H9 (cell line): ENCODE results near the gene ROCK2. TPM values are rescaled to one million over a fixed set of nuclear protein-coding genes. Genes with fewer than 3 reads are reported as not detected.
A peak's percentile ranks its signal among the peaks of the same experiment; 100 is the strongest.

Experiments
- DNase-seq: peaks from one replicate; pipeline ENCODE4 v3.0.0-alpha.2; 2017
- H2AFZ ChIP-seq: one replicate; pipeline ENCODE4 v1.6.1; 2013; ENCODE audit warnings: mild to moderate bottlenecking, low read length, control low read depth, moderate library complexity
- H2AK5ac ChIP-seq: 2 replicates; pipeline ENCODE4 v1.6.1; 2013; ENCODE audit warnings: low read length, control low read depth, mixed read lengths; ENCODE audit not compliant: insufficient read length
- H2BK120ac ChIP-seq: one replicate; pipeline ENCODE4 v1.6.1; 2013; ENCODE audit warnings: low read depth, mild to moderate bottlenecking, low read length, control low read depth, inconsistent platforms; ENCODE audit not compliant: poor library complexity, severe bottlenecking
- H2BK12ac ChIP-seq: 2 replicates; pipeline ENCODE4 v1.6.1; 2013; ENCODE audit warnings: low read length, control low read depth, mixed read lengths, low read depth; ENCODE audit not compliant: insufficient read length
- H2BK15ac ChIP-seq: 2 replicates; pipeline ENCODE4 v1.6.1; 2013; ENCODE audit warnings: low read depth, low read length, control low read depth
- H2BK20ac ChIP-seq: one replicate; pipeline ENCODE4 v1.6.1; 2013; ENCODE audit warnings: low read depth, mild to moderate bottlenecking, low read length, control low read depth, inconsistent platforms; ENCODE audit not compliant: poor library complexity, severe bottlenecking
- H2BK5ac ChIP-seq: 2 replicates; pipeline ENCODE4 v1.6.1; 2013; ENCODE audit warnings: low read length, control low read depth, mixed read lengths; ENCODE audit not compliant: insufficient read length
- H3K14ac ChIP-seq: 2 replicates; pipeline ENCODE4 v1.6.1; 2013; ENCODE audit warnings: low read length, control low read depth; ENCODE audit not compliant: insufficient read depth
- H3K18ac ChIP-seq: 2 replicates; pipeline ENCODE4 v1.6.1; 2013; ENCODE audit warnings: low read depth, mild to moderate bottlenecking, mixed read lengths, low read length, control low read depth; ENCODE audit not compliant: insufficient read length
- H3K23ac ChIP-seq: 2 replicates; pipeline ENCODE4 v1.6.1; 2013; ENCODE audit warnings: low read length, control low read depth, mixed read lengths, low read depth; ENCODE audit not compliant: insufficient read length
- H3K23me2 ChIP-seq: 2 replicates; pipeline ENCODE4 v1.6.1; 2013; ENCODE audit warnings: low read depth, mild to moderate bottlenecking, mixed read lengths, low read length, control low read depth; ENCODE audit not compliant: insufficient read length, poor library complexity, severe bottlenecking
- H3K27ac ChIP-seq: 2 replicates; pipeline ENCODE4 v1.5.1; 2013; ENCODE audit warnings: low read length, control low read depth, mixed read lengths, low read depth; ENCODE audit not compliant: insufficient read length
- H3K27me3 ChIP-seq: 2 replicates; pipeline ENCODE4 v1.6.1; 2013; ENCODE audit warnings: low read length, control low read depth, inconsistent platforms; ENCODE audit not compliant: insufficient read depth
- H3K4ac ChIP-seq: 2 replicates; pipeline ENCODE4 v1.6.1; 2013; ENCODE audit warnings: low read depth, mild to moderate bottlenecking, control low read depth, inconsistent platforms, low read length, moderate library complexity
- H3K4me1 ChIP-seq: 2 replicates; pipeline ENCODE4 v1.6.1; 2013; ENCODE audit warnings: low read length, control low read depth, inconsistent platforms; ENCODE audit not compliant: insufficient read depth
- H3K4me2 ChIP-seq: 2 replicates; pipeline ENCODE4 v1.6.1; 2013; ENCODE audit warnings: low read length, control low read depth, mixed read lengths; ENCODE audit not compliant: insufficient read length, insufficient read depth
- H3K56ac ChIP-seq: 2 replicates; pipeline ENCODE4 v1.6.1; 2013; ENCODE audit warnings: low read depth, mild to moderate bottlenecking, mixed read lengths, low read length, control low read depth; ENCODE audit not compliant: insufficient read length
- H3K79me1 ChIP-seq: 2 replicates; pipeline ENCODE4 v1.6.1; 2013; ENCODE audit warnings: low read depth, mild to moderate bottlenecking, moderate library complexity, low read length, control low read depth, inconsistent platforms; ENCODE audit not compliant: insufficient read depth, poor library complexity, severe bottlenecking
- H3K79me2 ChIP-seq: 2 replicates; pipeline ENCODE4 v1.6.1; 2013; ENCODE audit warnings: low read length, control low read depth, inconsistent platforms; ENCODE audit not compliant: insufficient read depth
- H3K9ac ChIP-seq: 2 replicates; pipeline ENCODE4 v1.6.1; 2013; ENCODE audit warnings: low read length, control low read depth, mixed read lengths; ENCODE audit not compliant: insufficient read length; ENCODE audit errors: extremely low read depth
- H3K9me3 ChIP-seq: one replicate; pipeline ENCODE4 v1.6.1; 2013; ENCODE audit warnings: low read depth, low read length, inconsistent platforms; ENCODE audit not compliant: control insufficient read depth
- H3T11ph ChIP-seq: one replicate; pipeline ENCODE4 v1.6.1; 2013; ENCODE audit warnings: mild to moderate bottlenecking, low read length, control low read depth, inconsistent platforms
- H4K20me1 ChIP-seq: one replicate; pipeline ENCODE4 v1.6.1; 2013; ENCODE audit not compliant: control insufficient read depth, insufficient read length, insufficient read depth
- H4K5ac ChIP-seq: 2 replicates; pipeline ENCODE4 v1.6.1; 2013; ENCODE audit warnings: low read depth, mild to moderate bottlenecking, mixed read lengths, low read length, control low read depth; ENCODE audit not compliant: insufficient read length
- H4K8ac ChIP-seq: replicated peaks from 2 replicates; pipeline ENCODE4 v1.6.1; 2013; ENCODE audit warnings: low read length, control low read depth, mixed read lengths, low read depth; ENCODE audit not compliant: insufficient read length
- H4K91ac ChIP-seq: 2 replicates; pipeline ENCODE4 v1.6.1; 2013; ENCODE audit warnings: low read depth, mild to moderate bottlenecking, moderate library complexity, mixed read lengths, low read length, control low read depth; ENCODE audit not compliant: insufficient read length
- H3K27ac Mint-ChIP-seq, 3 experiments: 2 replicates in 2 of 3; 3 replicates in 1 of 3; pipeline ENCODE4 v1.8.0; 2020 to 2021; ENCODE audit warnings: mixed read lengths in 3 of 3, mild to moderate bottlenecking in 1 of 3, moderate library complexity in 1 of 3
- H3K27me3 Mint-ChIP-seq: 2 replicates; pipeline ENCODE4 v1.8.0; 2021; ENCODE audit warnings: low read depth, mild to moderate bottlenecking, moderate library complexity, mixed read lengths
- H3K36me3 Mint-ChIP-seq, 3 experiments: 2 replicates in 2 of 3; 3 replicates in 1 of 3; pipeline ENCODE4 v1.8.0; 2020 to 2021; ENCODE audit warnings: low read depth in 3 of 3, mixed read lengths in 3 of 3; ENCODE audit not compliant: insufficient read depth in 1 of 3
- H3K4me1 Mint-ChIP-seq, 2 experiments: 2 replicates each; pipeline ENCODE4 v1.8.0; 2020; ENCODE audit warnings: mixed read lengths in 2 of 2
- H3K4me3 Mint-ChIP-seq, 2 experiments: 2 replicates in 1 of 2; 3 replicates in 1 of 2; pipeline ENCODE4 v1.8.0; 2020 to 2021; ENCODE audit warnings: mild to moderate bottlenecking in 2 of 2, mixed read lengths in 2 of 2, moderate library complexity in 1 of 2
- H3K9me3 Mint-ChIP-seq, 2 experiments: 2 replicates in 1 of 2; 3 replicates in 1 of 2; pipeline ENCODE4 v1.8.0; 2020; ENCODE audit warnings: mild to moderate bottlenecking in 2 of 2, mixed read lengths in 2 of 2, moderate library complexity in 1 of 2
- WGBS: extraction: QIAGEN DNeasy Blood & Tissue Kit; methylation state at CpG from one replicate; pipeline ENCODE4 v1.1.7; 2013; ENCODE audit warnings: missing lambda C conversion rate, low lambda C conversion rate, mixed read lengths; ENCODE audit not compliant: insufficient read length; ENCODE audit errors: extremely low coverage; 5-methylcytosine and 5-hydroxymethylcytosine counted together
- total RNA-seq: library from RNA; stranded (reverse); gene quantifications from 2 replicates; pipeline ENCODE4 v1.2.1, GENCODE V29; 2021
- TF ChIP-seq, protein P1 (sequence below): fragments of 200-600 bp; sonication (generic); conservative IDR thresholded peaks from 3 replicates; pipeline ENCODE4 v1.8.0; 2021; ENCODE audit warnings: antibody characterized with exemption, mild to moderate bottlenecking

ROCK2 gene
- total RNA-seq, 1 experiment from 2014 or later = 33.2 TPM

DNA sequence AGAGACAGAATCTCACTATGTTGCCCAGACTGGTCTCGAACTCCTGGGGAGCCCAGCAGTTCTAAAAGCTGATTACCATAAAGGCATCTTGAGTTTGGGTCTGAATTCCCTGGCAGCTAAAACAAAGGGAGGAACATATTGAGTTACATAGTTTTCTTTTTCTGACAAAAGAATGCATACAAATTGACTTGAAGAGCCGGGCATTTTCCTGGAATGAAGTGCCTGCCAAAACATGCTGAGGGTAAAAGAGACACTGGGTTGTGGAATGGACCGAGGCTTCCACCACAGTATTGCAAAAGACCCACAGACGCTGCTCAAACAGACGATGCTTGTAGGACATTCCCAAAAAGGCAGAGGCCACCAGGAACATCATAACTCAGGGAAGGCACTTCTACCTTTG lies 35.1 kb upstream of the ROCK2 start:
- Histone ChIP-seq H2AFZ (no peak overlapping the region), H4K20me1 (no peaks in the 10 kb centered on the region), H2AK5ac (no peak overlapping the region), H3K9ac (no peak overlapping the region), H3K9me3 (no peaks in the 10 kb centered on the region), H3K4me2 (no peak overlapping the region), H3K23ac (no peak overlapping the region), H3K27ac (no peak overlapping the region), H4K8ac (no peak overlapping the region), H3K14ac (no peak overlapping the region), H3K23me2 (no peaks in the 10 kb centered on the region), H2BK20ac (no peak overlapping the region), H2BK12ac (no peak overlapping the region), H2BK15ac (no peak overlapping the region), H2BK120ac (no peak overlapping the region), H3K4ac (no peak overlapping the region), H2BK5ac (no peak overlapping the region), H3T11ph (no peak overlapping the region), H3K56ac (no peak overlapping the region), H3K79me2 (no peaks in the 10 kb centered on the region), H3K27me3 (no peaks in the 10 kb centered on the region), H3K18ac (no peak overlapping the region), H3K4me1 (peaks cover 2% of the 10 kb centered on the region; the same call in 1 of the 2 replicates), H4K5ac (no peak overlapping the region), H4K91ac (no peak overlapping the region), H3K79me1 (no peaks in the 10 kb centered on the region)
- H3K36me3 Mint-ChIP-seq = no peaks in the 10 kb centered on the region
- no peaks in the 10 kb centered on the region; the same call in 1 of the 2 replicates for H3K27me3 Mint-ChIP-seq
- no CpG with 5 or more reads among the region's 5 CpGs for WGBS
- DNase-seq = no peak
- TF ChIP-seq, protein P1, sequence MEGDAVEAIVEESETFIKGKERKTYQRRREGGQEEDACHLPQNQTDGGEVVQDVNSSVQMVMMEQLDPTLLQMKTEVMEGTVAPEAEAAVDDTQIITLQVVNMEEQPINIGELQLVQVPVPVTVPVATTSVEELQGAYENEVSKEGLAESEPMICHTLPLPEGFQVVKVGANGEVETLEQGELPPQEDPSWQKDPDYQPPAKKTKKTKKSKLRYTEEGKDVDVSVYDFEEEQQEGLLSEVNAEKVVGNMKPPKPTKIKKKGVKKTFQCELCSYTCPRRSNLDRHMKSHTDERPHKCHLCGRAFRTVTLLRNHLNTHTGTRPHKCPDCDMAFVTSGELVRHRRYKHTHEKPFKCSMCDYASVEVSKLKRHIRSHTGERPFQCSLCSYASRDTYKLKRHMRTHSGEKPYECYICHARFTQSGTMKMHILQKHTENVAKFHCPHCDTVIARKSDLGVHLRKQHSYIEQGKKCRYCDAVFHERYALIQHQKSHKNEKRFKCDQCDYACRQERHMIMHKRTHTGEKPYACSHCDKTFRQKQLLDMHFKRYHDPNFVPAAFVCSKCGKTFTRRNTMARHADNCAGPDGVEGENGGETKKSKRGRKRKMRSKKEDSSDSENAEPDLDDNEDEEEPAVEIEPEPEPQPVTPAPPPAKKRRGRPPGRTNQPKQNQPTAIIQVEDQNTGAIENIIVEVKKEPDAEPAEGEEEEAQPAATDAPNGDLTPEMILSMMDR = no peak
- H3K27ac Mint-ChIP-seq = peak overlapping the region in 1 of 3 experiments; percentile 67; a peak in 1 of 7 replicates
- peaks cover 20 to 21% of the 10 kb centered on the region in 2 experiments for H3K4me1 Mint-ChIP-seq
- H3K4me3 Mint-ChIP-seq = no peak overlapping the region
- H3K9me3 Mint-ChIP-seq = no peaks in the 10 kb centered on the region
